MM.1S (cell line): Measurements from ENCODE around the gene DUSP23.

Experiments
- CTCF ChIP-seq: fragments of 300-600 bp; sonication (generic); IDR thresholded peaks from 2 replicates; pipeline ENCODE4 v1.5.1; 2016; ENCODE audit warnings: antibody characterized with exemption, low read length, mixed read lengths
- EZH2 ChIP-seq: fragments of 300-600 bp; sonication (generic); optimal IDR thresholded peaks from 2 replicates; pipeline ENCODE3; 2017; ENCODE audit warnings: low read depth, mild to moderate bottlenecking, antibody characterized with exemption, low read length, mixed read lengths
- EZH2phosphoT487 ChIP-seq: fragments of 300-600 bp; sonication (generic); IDR thresholded peaks from 2 replicates; pipeline ENCODE4 v1.6.1; 2018; ENCODE audit warnings: antibody characterized with exemption, low read length

- no peak for TF ChIP-seq CTCF
- TF ChIP-seq EZH2, result no peak
- TF ChIP-seq EZH2phosphoT487, result no peak
Measured at GRCh38 chr1:159823406-159823805, 42.6 kb downstream of the DUSP23 start.
